DMS 273 treated with DMSO at 0.1 percent for 48 hours (cell line): ENCODE measurements around the gene CDCP2.

ENCODE experiments used
- DNase-seq: peaks from one replicate; lab custom pipeline; 2025; lab: John Stamatoyannopoulos, UW

CDCP2 gene

DNA sequence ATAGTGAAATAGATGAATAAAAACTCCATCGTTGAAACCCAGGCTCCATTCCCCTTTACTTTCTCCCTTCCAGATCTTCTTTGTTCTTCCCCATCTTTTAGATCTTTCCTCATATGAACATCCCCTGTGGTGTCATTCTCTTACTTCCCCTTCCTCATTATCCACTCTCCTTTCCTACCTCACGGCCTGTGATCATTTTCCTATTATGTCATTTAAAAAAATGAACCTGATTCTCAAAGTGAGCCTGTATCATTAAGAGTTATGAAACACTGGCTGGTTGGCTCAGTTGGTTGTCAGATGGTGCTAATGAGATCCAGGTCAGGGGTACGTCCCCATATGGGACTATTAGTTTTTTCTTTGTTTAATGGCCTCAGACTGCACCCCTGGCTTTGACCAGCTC lies 61.1 kb downstream of the CDCP2 start:
- DNase-seq, result no peak

DNA sequence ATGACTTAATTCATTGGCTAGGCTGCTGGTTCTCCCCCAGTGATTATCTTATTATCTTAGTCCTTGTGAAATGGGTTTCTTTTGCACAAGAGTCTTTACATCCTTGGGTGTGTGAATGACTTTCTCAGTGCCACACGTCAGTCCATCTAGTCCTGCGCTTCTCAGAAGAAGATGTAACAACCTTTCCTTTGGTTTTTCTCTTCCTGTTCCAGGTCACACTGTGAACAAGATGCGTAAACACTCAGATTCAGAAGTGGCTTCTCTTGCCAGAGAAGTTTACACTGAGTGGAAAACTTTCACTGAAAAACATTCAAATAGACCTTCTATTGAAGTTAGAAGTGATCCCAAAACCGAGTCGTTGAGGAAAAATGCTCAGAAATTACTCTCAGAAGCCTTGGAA lies 64.4 kb downstream of the CDCP2 start:
- no peak for DNase-seq

GRCh38 chr1:54086754-54087153 lies 66.0 kb downstream of the CDCP2 start:
- DNase-seq, result no peak

- DNase-seq, result no peak
Observed at GRCh38 chr1:54084794-54085193, 68.0 kb downstream of the CDCP2 start.
